ENCODE results near the gene ATAD3B.
"Not testable (repeated sequence)": the region's sequence is repeated elsewhere in the genome, so short reads cannot be mapped to it uniquely, and the experiment has no call there.

Gene ATAD3B

DNA sequence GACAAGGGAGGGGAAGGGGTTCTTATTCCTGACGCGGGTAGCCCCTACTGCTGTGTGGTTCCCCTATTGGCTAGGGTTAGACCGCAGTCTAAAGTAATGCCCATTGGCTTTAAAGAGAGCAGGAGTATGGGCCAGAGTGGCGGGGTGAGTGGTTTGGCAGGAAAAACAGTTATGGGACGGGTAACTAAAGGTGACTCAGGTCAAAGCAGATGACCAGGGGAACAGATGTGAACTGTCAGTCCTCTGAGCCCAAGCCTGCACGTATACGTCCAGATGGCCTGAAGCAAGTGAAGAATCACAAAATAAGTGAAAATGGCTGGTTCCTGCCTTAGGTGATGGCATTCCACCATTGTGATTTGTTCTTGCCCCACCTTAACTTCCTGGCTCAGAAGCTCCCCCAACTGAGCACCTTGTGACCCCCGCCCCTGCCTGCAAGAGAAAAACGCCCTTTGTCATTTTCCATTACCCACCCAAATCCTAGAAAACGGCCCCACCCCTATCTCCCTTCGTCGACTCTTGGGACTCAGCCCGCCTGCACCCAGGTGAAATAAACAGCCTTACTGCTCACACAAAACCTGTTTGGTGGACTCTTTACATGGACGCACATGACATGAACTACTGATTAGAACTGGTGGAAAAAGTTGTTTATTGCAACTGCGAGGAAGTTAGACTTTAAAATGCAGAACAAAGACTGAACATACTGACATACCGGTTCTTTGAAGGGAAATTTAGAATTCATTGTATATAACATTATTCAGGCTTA is 758 bp upstream of the ATAD3B start:
- Histone ChIP-seq H3K27me3 (ENCODE audit: insufficient read depth, low read length) (no peaks in the 10 kb centered on the region), H3K27ac (ENCODE audit: low read depth, low read length, poor library complexity, severe bottlenecking) (peak overlapping the region; percentile 57), H3K36me3 (ENCODE audit: insufficient read depth, low read length) (peaks cover 6% of the 10 kb centered on the region; the same call in 1 of the 2 replicates), H2AFZ (ENCODE audit: low read length) (no peak overlapping the region), H3K4me3 (ENCODE audit: low read depth, low read length, poor library complexity, severe bottlenecking) (peak overlapping the region; percentile 83), H3F3A (ENCODE audit: insufficient read depth, low read length) (peaks cover 3% of the 10 kb centered on the region; the same call in 1 of the 2 replicates), H3K79me2 (ENCODE audit: insufficient read depth, low read length) (peaks cover 23% of the 10 kb centered on the region), H3K4me2 (ENCODE audit: low read length) (peak overlapping the region; percentile 98), H3K9me3 (ENCODE audit: low read length) (no peaks in the 10 kb centered on the region), H3K4me1 (ENCODE audit: insufficient read depth, low read length, severe bottlenecking) (peaks cover 24% of the 10 kb centered on the region), H3K9ac (ENCODE audit: low read length) (peak overlapping the region; percentile 87), H4K20me1 (ENCODE audit: insufficient read depth, low read length) (no peaks in the 10 kb centered on the region), H3K9me2 (ENCODE audit: low read depth, low read length) (no peaks in the 10 kb centered on the region)
- no peak for TF ChIP-seq EZH2 (IDR thresholded peaks at IDR 0.05; ENCODE audit: borderline replicate concordance, low read length)

DNA sequence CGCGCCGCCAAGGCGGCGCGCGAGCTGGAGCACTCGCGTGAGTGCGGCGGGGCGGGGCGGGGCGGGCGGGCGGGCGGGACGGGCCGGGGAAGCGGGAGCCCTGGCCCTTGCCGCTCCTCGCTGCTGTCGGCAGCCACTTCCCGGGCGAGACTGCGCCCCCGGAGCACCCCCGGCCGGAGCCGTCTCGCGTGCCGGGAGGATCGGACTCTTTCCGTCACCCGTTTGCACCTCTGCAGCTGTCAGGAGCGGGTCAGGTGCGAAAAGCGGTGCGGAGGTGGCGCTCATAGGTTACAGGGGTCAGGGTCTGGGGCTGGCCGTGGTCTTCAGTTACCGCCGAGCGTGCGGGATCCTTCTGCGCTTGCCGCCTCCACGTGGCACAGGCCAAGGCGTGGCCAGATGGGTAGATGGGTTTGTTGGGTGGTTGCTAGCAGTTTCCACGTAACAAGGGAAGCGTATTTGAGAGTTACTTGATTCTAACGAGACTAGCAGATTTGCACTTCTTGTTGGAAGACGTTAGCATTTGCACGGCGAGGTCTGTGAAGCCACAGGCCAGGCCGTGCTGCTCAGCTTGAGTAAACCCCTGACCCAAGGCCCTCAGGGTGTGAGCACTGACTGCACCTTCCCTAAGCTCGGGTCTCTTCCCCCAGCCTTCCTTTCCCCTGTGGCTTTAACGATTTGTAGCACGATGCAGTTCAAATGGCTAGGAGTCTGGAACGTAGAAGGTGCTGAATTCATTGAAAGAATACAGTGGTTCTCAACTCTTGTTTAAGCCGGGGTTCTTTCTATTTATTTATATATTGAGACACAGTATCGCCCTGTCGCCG is 700 bp downstream of the ATAD3B start:
- peaks cover 23% of the 10 kb centered on the region for H3K79me2 ChIP-seq (ENCODE audit: insufficient read depth, low read length)
- peaks cover 12% of the 10 kb centered on the region for H3K36me3 ChIP-seq (ENCODE audit: insufficient read depth, low read length)
- peak overlapping the region; percentile 65 for H3K4me2 ChIP-seq (ENCODE audit: low read length)
- not testable (repeated sequence) for H3K9me2 ChIP-seq (ENCODE audit: low read depth, low read length); H3K27ac ChIP-seq (ENCODE audit: low read depth, low read length, poor library complexity, severe bottlenecking); H3K27me3 ChIP-seq (ENCODE audit: insufficient read depth, low read length); H3K9me3 ChIP-seq (ENCODE audit: low read length); H4K20me1 ChIP-seq (ENCODE audit: insufficient read depth, low read length); H2AFZ ChIP-seq (ENCODE audit: low read length); H3F3A ChIP-seq (ENCODE audit: insufficient read depth, low read length)
- peaks cover 24% of the 10 kb centered on the region for H3K4me1 ChIP-seq (ENCODE audit: insufficient read depth, low read length, severe bottlenecking)
- H3K4me3 ChIP-seq (ENCODE audit: low read depth, low read length, poor library complexity, severe bottlenecking): peak overlapping the region; percentile 83
- H3K9ac ChIP-seq (ENCODE audit: low read length): peak overlapping the region; percentile 56

DNA sequence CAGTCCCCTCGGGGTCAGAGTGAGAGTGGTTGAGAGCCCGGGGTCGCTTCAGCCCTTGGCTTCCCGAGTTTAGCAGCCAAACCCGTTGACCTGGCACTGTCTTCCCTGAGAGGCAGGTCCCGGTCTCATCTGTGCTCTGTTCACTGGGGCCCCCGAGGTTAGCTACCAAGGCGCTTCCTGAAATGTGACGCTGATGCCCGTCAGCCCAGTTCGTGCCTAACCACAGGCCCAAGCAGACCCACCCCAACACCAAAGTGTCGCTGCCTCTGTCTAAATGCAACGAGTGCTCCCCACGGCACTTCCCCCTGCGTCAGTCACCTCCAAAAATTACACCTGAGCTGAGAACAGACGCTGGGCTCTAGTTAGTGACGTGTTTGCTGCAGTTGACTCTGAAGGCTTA is 4.4 kb downstream of the ATAD3B start:
- not testable (repeated sequence) for H2AFZ ChIP-seq (ENCODE audit: low read length); H4K20me1 ChIP-seq (ENCODE audit: insufficient read depth, low read length); H3K9ac ChIP-seq (ENCODE audit: low read length); H3K9me2 ChIP-seq (ENCODE audit: low read depth, low read length); H3K27ac ChIP-seq (ENCODE audit: low read depth, low read length, poor library complexity, severe bottlenecking); H3F3A ChIP-seq (ENCODE audit: insufficient read depth, low read length); H3K27me3 ChIP-seq (ENCODE audit: insufficient read depth, low read length); H3K9me3 ChIP-seq (ENCODE audit: low read length); H3K4me3 ChIP-seq (ENCODE audit: low read depth, low read length, poor library complexity, severe bottlenecking); H3K4me2 ChIP-seq (ENCODE audit: low read length)
- peaks cover 14% of the 10 kb centered on the region for H3K4me1 ChIP-seq (ENCODE audit: insufficient read depth, low read length, severe bottlenecking)
- peaks cover 36% of the 10 kb centered on the region for H3K36me3 ChIP-seq (ENCODE audit: insufficient read depth, low read length)
- H3K79me2 ChIP-seq (ENCODE audit: insufficient read depth, low read length): peaks cover 23% of the 10 kb centered on the region

DNA sequence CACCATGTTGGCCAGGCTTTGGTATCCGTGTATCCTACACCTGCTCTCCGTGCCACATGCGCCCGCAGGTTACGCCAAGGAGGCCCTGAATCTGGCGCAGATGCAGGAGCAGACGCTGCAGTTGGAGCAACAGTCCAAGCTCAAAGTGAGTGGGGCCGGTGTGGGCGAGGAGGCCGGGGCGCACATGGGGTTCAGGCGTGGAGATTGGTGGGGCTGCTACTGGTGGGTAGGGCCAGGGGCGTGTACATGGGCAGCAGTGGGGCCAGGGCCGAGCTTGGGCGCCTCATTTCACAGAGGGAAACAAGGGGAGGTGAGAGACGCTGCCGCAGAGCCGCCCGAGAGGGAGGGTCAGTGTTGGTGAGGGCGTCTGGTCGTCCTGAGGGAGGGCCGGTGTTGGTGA is 5.6 kb downstream of the ATAD3B start:
- H3K4me3 ChIP-seq (ENCODE audit: low read depth, low read length, poor library complexity, severe bottlenecking): no peak overlapping the region
- no peaks in the 10 kb centered on the region for H3K9me3 ChIP-seq (ENCODE audit: low read length)
- TF ChIP-seq, protein P1, sequence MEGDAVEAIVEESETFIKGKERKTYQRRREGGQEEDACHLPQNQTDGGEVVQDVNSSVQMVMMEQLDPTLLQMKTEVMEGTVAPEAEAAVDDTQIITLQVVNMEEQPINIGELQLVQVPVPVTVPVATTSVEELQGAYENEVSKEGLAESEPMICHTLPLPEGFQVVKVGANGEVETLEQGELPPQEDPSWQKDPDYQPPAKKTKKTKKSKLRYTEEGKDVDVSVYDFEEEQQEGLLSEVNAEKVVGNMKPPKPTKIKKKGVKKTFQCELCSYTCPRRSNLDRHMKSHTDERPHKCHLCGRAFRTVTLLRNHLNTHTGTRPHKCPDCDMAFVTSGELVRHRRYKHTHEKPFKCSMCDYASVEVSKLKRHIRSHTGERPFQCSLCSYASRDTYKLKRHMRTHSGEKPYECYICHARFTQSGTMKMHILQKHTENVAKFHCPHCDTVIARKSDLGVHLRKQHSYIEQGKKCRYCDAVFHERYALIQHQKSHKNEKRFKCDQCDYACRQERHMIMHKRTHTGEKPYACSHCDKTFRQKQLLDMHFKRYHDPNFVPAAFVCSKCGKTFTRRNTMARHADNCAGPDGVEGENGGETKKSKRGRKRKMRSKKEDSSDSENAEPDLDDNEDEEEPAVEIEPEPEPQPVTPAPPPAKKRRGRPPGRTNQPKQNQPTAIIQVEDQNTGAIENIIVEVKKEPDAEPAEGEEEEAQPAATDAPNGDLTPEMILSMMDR (IDR thresholded peaks at IDR 0.05; ENCODE audit: low read length): no peak
- TF ChIP-seq EZH2 (IDR thresholded peaks at IDR 0.05; ENCODE audit: borderline replicate concordance, low read length): no peak
- no peaks in the 10 kb centered on the region for H3K27me3 ChIP-seq (ENCODE audit: insufficient read depth, low read length)
- no peak overlapping the region for H2AFZ ChIP-seq (ENCODE audit: low read length)
- H3K4me2 ChIP-seq (ENCODE audit: low read length): no peak overlapping the region
- H3K79me2 ChIP-seq (ENCODE audit: insufficient read depth, low read length): peaks cover 23% of the 10 kb centered on the region
- no peaks in the 10 kb centered on the region for H4K20me1 ChIP-seq (ENCODE audit: insufficient read depth, low read length)
- H3F3A ChIP-seq (ENCODE audit: insufficient read depth, low read length): no peaks in the 10 kb centered on the region
- peaks cover 42% of the 10 kb centered on the region for H3K36me3 ChIP-seq (ENCODE audit: insufficient read depth, low read length)
- H3K4me1 ChIP-seq (ENCODE audit: insufficient read depth, low read length, severe bottlenecking): peaks cover 13% of the 10 kb centered on the region
- H3K27ac ChIP-seq (ENCODE audit: low read depth, low read length, poor library complexity, severe bottlenecking): no peak overlapping the region
- no peak overlapping the region for H3K9ac ChIP-seq (ENCODE audit: low read length)
- no peaks in the 10 kb centered on the region for H3K9me2 ChIP-seq (ENCODE audit: low read depth, low read length)

Measured in OCI-LY1 (cell line).